GF-D8 (cell line): ENCODE data around the gene THSD7B.

Experiments used
- DNase-seq: peaks from one replicate; lab custom pipeline; 2025; lab: John Stamatoyannopoulos, UW

THSD7B gene

DNA sequence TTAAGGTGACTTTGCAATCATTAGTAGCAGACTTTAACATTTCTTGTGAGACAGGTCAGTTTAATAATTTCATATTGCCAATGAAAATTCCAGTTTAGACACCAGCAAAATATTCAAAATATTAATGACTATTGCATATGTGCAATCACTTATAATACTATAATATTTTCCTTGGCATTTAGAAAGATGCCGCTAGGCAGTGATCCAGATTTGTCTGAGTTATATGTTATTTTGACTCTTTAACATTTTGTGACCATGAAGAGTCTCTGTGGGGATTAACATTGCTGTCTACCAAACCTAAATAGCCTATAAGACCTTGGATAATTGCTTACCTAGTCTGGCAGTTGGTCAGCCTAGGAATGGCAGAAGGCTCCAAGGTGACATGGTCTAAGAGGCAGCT is 389.6 kb downstream of the THSD7B start:
- no peak for DNase-seq

GRCh38 chr2:137155356-137156104 is 390.2 kb downstream of the THSD7B start:
- no peak for DNase-seq

DNA sequence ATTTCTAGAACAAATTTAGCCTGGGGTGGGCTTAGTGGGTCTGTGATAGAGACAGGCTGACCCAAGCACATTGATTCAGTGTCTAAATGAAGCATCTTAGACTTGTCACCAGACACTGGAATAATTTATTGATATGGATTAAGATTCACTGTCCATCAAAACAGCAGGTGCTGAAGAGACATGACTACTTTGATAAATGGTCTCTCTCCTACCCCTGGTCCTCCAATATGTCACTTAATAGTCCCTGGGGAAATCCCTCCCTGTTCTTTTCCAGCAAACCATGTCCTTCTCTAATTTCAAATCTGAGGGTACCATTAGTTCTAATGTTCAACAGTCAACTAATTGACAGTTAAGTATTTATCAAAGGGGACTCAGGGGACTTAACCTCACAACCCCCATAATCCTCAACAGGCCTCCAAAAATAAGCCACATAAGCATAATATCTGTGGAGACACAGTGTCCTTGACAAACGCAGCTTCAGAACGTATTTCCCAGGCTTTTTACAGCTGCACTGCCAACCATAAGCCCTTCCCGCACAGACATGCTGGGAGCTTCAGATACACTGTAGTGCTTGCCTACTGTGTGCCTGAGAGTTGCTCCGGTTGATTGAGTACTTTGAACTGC is 391.0 kb downstream of the THSD7B start:
- DNase-seq: no peak

DNA sequence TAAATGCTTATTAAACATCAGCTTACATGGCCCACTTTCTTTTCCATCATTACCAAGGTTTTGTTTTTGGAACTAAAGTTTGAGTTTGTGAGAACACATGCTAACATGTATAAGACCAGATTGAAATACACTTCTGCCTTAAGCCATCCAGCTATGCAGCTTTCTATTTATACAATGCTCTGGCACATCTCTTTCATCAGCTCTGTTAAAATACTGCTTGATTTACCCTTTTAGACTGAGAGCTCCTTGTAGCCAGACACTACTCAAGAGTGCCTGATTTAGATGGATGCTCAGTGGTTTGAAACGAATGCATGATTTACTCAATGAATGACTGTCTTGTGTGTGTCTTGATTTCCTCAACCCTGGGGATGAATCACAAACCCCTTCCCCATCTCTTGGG is 392.5 kb downstream of the THSD7B start:
- DNase-seq: no peak

DNA sequence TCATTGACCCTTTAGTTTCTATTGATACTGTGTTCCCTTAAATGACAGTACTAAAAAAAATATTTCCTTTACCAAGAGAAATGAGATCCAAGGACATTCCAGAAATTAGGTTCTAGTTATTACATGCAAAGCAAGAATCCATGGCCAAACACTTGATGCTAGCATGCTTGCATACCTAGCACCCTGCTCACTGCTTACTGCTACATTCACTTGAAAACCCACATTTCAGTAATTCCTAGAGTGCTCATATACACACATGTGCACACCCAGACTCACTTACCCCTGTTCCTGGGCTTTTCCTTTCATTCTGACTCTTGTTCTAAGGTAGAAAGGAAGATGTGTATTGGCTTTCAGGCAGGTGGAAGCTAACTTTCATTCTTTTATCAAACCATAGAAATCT is 395.9 kb downstream of the THSD7B start:
- no peak for DNase-seq

DNA sequence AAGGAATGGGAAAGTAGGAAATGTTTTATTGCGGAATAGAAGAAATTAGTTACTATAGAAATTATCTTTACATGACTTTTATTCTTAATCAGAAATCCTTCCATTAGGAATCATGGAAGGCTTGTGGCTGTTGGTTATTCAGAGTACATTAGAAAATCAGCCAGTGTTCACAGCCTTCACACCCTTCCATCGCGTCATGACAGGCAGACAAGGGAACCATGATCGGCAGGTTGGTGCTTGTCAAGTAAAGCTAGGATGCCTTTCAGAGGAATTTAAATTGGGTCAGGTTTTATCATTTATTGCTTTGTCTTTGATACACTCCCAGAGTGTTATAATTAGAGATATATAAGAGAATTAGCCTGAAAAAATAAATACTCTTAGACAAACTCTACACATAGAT is 400.6 kb downstream of the THSD7B start:
- DNase-seq: no peak

GRCh38 chr2:137167651-137168050 is 402.3 kb downstream of the THSD7B start:
- no peak for DNase-seq

DNA sequence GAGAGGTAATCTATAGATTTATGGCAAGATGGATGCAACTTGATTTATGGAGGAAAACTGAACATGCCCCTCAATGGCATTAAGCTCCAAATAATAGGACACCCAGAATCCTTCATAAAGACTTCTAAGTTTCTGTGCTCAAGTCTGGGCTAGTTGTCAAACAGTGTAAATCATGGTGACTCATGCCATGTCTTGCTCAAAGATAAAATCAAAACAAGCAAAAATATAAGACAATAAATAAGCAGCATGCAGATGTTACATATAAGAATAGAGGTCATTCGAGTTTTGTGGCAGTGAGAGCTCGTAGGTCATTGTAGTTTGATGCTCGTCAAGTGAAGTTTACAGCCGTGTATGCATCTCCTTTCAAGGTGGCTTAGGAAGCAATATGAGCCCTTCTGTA is 403.2 kb downstream of the THSD7B start:
- no peak for DNase-seq

DNA sequence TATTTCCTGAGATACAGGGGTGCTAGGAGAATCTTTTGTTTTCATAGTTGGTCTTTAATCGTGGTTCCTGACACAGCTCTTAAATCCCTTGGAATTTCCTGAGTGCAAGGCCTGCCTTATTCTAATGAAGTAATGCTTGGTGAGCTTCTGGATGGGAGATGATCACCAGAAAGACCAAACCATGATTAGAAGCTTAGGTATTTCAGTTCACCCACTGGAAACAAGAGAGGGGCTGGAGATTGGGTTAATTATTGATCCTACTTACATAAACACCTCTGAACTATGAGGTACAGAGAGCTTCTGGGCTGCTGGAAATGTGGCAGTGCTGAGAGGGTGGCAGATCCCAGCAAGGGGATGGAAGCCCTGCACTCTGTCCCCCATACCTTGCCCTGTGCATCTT is 406.8 kb downstream of the THSD7B start:
- no peak for DNase-seq

- DNase-seq: no peak
These were observed 408.1 kb downstream of the THSD7B start for GRCh38 chr2:137173463-137173862.

GRCh38 chr2:137175246-137175645 is 409.9 kb downstream of the THSD7B start:
- DNase-seq: no peak

DNA sequence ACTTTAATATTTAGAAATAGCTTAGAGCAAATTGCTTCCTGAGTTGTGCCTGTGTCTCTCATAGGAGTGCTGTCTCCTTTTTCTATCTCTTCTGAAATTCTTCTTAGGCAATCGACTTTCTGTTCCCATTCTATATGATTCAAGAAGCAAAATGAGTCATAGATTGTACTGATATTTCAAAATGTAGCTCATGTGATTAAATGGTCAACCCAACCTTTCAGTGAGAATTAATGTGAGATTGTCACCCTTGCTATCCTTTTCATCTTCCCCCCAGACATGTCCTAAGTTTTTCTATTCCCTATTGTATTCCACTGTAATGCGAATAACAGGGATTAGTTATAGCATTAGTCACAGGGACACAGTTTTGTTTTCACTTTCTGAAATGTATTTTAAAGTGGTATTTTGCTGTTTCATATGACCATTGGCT is 413.6 kb downstream of the THSD7B start:
- no peak for DNase-seq

GRCh38 chr2:137179542-137179941 is 414.2 kb downstream of the THSD7B start:
- DNase-seq: no peak

- DNase-seq: no peak
These were observed 414.7 kb downstream of the THSD7B start for GRCh38 chr2:137180012-137180411.

GRCh38 chr2:137181370-137181769 is 416.0 kb downstream of the THSD7B start:
- no peak for DNase-seq

DNA sequence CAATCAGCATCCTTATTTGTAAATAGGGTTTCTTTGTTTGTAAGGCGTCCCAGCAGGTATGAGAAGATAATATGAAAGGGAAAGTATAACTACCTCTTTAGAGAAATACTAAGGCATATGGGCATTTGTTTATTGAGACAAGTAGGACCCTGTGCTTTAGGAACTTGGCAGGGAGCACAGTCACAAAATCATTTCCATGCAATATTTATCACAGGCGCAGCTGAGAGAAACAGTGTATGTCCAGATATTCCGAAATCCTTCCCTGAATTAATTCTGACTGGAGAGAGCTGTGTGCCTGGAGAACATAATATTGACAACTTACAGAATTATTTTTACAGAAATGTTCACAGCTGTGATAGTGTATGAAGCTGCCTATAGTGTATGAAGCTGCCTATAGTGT is 416.7 kb downstream of the THSD7B start:
- DNase-seq: no peak

GRCh38 chr2:137183206-137183898 is 418.0 kb downstream of the THSD7B start:
- no peak for DNase-seq

- DNase-seq: no peak
These were observed 420.2 kb downstream of the THSD7B start for GRCh38 chr2:137185378-137186078.

DNA sequence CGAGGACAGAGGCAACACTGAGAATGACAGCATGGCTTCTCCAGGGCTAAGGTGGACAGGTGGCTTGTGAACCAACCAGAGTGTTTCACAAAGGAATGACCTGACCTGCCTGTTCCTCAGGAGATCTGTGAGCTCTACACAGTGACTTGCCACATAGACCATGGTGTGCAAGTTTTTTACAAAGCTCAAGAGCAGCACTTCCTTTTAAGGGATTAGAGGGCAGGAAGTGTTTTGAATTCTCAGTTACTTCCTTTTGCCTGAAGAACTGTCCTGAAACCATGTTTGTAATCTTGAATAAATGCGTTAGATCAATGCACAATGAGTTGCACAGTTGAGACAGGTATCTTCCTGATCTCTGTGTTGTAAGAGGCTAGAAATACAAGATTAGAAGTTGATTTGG is 421.9 kb downstream of the THSD7B start:
- DNase-seq: no peak

DNA sequence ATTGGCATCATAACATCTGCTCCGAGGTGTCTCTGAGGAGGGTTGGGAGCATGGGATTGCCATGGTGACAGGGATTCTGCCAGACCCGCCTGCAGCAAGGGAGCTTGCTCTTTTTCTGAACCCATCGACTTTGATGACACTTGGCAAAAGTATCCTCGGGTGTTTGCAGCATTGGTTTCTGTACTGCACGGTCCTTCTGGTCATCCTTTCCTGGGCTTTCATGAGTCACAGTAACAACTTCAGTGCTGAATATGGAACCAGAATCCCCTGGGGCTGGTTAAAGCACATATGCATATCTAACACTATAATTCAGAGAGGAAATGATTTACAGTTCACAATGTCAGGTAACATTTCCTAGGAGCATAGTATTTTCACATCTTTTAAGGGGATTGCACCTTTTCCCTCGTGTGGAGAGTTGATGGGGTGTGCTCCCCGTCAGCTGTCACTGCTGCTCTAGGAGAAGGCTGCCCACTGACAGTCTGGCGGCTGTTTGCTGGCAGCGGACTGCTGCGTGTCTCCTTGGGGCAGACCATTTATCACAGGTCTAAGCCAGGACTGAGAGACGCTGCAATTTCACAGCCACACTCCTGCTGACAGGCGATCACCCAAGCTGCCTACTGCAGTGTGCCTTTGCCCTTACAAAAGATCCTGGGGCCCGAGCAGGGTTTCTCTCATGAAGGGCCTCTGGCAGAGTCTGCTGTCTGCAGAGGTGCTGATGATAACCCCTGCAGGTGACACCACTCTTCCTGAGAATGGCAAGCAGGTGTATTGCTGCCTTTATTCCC is 425.3 kb downstream of the THSD7B start:
- no peak for DNase-seq

DNA sequence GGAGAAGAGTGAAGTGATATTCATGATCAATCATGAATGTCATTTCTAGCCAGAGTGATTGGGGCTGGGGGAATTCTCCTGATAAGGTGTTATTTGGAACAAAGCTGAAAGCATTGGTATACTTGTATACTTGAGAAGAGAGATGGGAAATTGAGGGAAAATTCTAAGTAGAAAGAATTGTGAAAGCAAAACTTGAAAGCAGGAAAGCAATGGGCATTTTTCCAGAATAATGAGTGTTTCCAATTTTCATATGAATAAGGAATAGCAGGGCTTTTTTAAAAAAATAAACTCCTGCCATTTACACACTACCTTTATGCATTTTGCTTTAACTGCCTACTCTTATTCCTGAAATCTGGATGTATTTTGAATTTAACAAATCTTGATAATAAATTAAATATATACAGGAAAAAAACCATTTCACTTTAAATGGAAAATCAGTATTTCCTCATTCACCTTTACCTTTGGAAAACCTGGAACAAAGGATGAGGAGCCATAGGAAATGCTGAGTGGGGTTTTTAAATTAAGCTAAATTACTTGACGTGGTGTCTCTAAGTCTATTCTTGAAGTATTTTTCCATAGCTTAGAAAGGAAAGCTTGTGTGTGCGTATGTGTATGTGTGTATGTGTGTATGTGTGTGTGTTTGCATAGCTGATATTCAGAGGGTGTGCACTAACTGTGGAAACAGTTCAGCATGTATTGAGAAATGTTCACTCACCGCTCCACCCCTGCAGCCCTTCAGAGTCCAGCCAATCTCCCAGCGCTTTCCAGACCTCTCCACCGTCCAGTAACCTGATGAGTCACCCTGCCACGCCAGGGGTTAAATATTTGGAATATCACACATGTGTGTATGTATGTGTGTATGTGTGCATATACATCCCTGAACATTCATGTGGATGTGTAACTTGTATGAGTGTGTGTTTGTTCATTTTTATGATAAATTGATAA is 427.3 kb downstream of the THSD7B start:
- DNase-seq: no peak
